C4-2B (cell line): ENCODE data around the gene CAMK1.

ENCODE experiments used
- CTCF ChIP-seq: fragments of 450-650 bp; conservative IDR thresholded peaks from 2 replicates; pipeline ENCODE4 v1.5.1; 2017; ENCODE audit warnings: mild to moderate bottlenecking
- ZFX ChIP-seq: fragments of 450-650 bp; IDR thresholded peaks from 2 replicates; pipeline ENCODE4 v1.6.1; 2017

DNA sequence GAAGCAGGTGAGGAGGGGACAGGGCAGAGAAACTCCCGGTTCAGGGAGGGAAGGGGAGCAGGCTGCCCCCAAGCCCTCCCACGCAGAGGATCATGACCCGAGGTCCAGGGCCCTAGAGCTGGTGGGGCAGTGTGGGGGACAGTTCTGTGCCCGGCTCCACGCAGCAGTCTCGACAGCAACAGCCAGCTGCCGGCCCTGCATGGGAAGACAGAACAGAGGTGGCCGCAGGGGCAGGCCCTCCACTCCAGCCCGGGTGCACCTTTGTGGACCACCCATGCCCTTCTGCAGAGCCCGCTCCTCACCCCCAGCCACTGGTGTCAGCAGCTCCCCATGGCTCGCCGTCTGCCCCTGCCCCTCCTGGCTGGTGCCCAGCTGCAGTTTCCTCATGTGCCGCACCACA, 12.3 kb downstream of the CAMK1 start:
- TF ChIP-seq CTCF (no peak), ZFX (no peak)
